K562 (cell line): ENCODE measurements around the gene DLG3. TPM values are rescaled to one million over a fixed set of nuclear protein-coding genes. Genes with fewer than 3 reads are reported as not detected.
A peak's percentile ranks its signal among the peaks of the same experiment; 100 is the strongest.

ENCODE experiments used
- DPF2 ChIP-seq: fragments of 450-650 bp; IDR thresholded peaks from 2 replicates; pipeline ENCODE4 v1.6.1; 2016
- POLR2B ChIP-seq: fragments of 450-650 bp; IDR thresholded peaks from 2 replicates; pipeline ENCODE4 v1.6.1; 2018; ENCODE audit warnings: low read depth; ENCODE audit not compliant: partially characterized antibody
- SP2 ChIP-seq: IDR thresholded peaks from 2 replicates; pipeline ENCODE4 v1.6.1; 2011; ENCODE audit warnings: mild to moderate bottlenecking, low read depth, low read length, moderate library complexity; ENCODE audit not compliant: poor library complexity, severe bottlenecking; ENCODE audit errors: extremely low read depth
- ZBED1 ChIP-seq: IDR thresholded peaks from 2 replicates; pipeline ENCODE4 v1.6.1; 2014
- ZEB2 ChIP-seq: fragments of 450-650 bp; IDR thresholded peaks from 2 replicates; pipeline ENCODE4 v1.6.1; 2016
- polyA plus RNA-seq, 8 experiments: library from polyadenylated mRNA; depleted of rRNA in 4 of 8; stranded (reverse) in 5 of 8; unstranded in 3 of 8; fragments of >200 nt; fragmentation: Nextera tagmentation in 2 of 8; fragmentation: Illumina TruSeq in 1 of 8; extraction: Ambion mirVana in 2 of 8; extraction: Trizol in 1 of 8; gene quantifications; 2 replicates each; pipeline versions ENCODE4 v1.2.1 to v1.2.3, GENCODE V29; 2011 to 2014; ENCODE audit warnings: inconsistent platforms in 1 of 8, missing spikeins in 1 of 8
- total RNA-seq, 7 experiments: library from RNA; depleted of rRNA in 6 of 7; stranded (reverse); fragments of >200 nt in 6 of 7; fragmentation: Illumina TruSeq in 2 of 7; extraction: Trizol in 2 of 7; gene quantifications; 2 replicates each; pipeline versions ENCODE4 v1.2.1 to v1.2.3, GENCODE V29; 2011 to 2021; ENCODE audit warnings: low replicate concordance in 1 of 7
- TF ChIP-seq, protein P1 (sequence below): sonication (generic); formaldehyde crosslinking; IDR thresholded peaks from 2 replicates; pipeline ENCODE4 v1.8.1; 2022; ENCODE audit warnings: missing genetic modification reagents
- TF ChIP-seq, protein P2 (sequence below): sonication (generic); formaldehyde crosslinking; IDR thresholded peaks from 2 replicates; pipeline ENCODE4 v1.8.1; 2023; ENCODE audit warnings: mild to moderate bottlenecking, missing genetic modification reagents, moderate library complexity

The DLG3 gene
- total and polyA plus RNA-seq, 9 of the 15 experiments (the other 6 are each of a cell fraction or from before 2014, with no cell fraction given), result 3.1 to 15.7 (median 8.8) TPM

DNA sequence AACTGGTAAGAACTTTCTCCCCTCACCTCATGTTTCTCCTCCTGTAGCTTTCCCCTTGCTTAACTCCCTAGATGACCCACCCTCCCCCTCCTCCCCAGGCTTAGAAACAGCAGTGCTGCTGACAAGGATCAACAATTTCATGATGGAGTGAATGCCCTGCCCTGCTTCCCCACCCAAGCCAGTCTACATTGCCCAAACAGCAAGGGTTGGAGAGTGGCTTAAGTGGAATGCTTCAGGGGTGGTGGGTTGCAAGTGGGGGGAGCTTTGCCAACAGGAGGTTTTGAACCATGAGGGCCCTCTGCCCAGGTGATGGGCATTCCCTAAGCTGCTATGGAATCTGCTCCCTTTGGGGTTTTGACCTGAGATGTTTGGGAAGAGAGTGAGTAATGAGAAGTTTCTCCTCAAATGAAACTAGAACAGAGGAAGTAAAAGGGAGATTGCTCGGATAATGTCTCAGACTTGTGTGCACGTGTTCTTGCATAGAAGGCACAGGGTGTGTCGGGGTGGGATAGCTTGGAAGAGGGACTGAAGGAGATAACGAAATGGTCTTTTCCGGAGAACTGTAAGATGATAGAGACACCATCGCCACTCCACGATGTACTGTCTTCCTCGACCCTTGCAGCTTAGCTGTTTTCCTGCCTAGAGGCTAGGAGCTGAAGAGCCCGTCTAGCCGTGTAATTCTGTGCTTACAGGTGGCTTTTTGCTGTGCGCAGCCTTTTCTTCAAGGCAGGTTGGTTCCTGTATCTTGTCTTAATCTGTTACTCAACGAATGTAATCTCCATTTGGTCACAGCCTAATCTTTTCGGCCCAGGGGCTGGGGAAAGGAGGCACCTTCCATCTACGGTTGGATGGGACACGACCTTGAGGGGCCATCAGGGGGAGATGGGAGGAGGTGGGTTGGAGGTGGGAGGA, 11.4 kb upstream of the DLG3 start (continued):
- TF ChIP-seq, protein P1, sequence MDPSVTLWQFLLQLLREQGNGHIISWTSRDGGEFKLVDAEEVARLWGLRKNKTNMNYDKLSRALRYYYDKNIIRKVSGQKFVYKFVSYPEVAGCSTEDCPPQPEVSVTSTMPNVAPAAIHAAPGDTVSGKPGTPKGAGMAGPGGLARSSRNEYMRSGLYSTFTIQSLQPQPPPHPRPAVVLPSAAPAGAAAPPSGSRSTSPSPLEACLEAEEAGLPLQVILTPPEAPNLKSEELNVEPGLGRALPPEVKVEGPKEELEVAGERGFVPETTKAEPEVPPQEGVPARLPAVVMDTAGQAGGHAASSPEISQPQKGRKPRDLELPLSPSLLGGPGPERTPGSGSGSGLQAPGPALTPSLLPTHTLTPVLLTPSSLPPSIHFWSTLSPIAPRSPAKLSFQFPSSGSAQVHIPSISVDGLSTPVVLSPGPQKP (CRISPR knock-in tag), result no peak
- TF ChIP-seq POLR2B (no peak), SP2 (no peak), ZBED1 (no peak), ZEB2 (peak; percentile 49; the same call in 1 of the 2 replicates), DPF2 (no peak)
- TF ChIP-seq, protein P2, sequence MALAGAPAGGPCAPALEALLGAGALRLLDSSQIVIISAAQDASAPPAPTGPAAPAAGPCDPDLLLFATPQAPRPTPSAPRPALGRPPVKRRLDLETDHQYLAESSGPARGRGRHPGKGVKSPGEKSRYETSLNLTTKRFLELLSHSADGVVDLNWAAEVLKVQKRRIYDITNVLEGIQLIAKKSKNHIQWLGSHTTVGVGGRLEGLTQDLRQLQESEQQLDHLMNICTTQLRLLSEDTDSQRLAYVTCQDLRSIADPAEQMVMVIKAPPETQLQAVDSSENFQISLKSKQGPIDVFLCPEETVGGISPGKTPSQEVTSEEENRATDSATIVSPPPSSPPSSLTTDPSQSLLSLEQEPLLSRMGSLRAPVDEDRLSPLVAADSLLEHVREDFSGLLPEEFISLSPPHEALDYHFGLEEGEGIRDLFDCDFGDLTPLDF, result no peak
